NCI-H345 treated with DMSO at 0.1 percent for 48 hours (cell line): ENCODE data around the gene CDKN2B-AS1.
"Not testable (repeated sequence)": the region's sequence is repeated elsewhere in the genome, so short reads cannot be mapped to it uniquely, and the experiment has no call there.

Experiments
- DNase-seq: peaks from one replicate; lab custom pipeline; 2025; ENCODE audit not compliant: unreplicated experiment; lab: John Stamatoyannopoulos, UW

Gene CDKN2B-AS1

GRCh38 chr9:22043928-22044327 lies 49.3 kb downstream of the CDKN2B-AS1 start:
- DNase-seq, result no peak

DNA sequence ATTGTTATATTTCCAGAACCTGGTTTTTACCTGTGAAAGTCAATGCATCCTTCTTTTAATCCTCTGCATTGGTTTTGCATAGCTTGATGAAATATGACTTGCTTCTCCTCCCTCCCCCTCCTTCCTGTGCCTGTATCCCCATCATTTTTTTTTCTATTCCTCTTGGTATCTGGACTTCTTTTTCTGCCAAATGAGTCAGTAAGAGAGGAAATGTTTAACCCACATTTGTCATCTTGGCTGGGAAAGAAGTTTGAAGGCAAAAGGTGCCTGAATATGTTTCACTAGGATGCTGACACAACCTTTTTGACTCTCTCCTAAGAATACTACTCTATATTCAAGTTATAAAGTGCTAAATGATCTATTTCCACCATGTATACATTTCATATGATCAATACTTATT lies 50.0 kb downstream of the CDKN2B-AS1 start:
- no peak for DNase-seq

DNA sequence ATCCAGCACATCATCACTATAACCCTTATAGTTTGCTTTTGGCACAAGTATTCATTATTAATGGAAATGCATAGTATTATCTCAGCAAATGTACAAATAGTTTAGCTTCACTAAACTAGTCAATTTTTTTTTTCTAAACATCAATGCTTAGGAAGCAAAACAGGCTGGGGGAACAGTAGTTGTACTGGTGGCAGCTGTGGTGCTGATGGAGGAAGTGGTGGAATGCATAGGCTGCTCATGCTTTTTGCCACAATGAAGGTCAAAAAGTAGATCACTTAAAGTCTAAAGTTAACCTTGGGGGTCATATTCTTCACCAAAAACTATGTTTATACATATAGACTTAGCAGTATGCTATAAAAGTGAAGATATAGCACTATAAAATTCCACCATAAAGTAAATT lies 50.8 kb downstream of the CDKN2B-AS1 start:
- DNase-seq, result no peak

DNA sequence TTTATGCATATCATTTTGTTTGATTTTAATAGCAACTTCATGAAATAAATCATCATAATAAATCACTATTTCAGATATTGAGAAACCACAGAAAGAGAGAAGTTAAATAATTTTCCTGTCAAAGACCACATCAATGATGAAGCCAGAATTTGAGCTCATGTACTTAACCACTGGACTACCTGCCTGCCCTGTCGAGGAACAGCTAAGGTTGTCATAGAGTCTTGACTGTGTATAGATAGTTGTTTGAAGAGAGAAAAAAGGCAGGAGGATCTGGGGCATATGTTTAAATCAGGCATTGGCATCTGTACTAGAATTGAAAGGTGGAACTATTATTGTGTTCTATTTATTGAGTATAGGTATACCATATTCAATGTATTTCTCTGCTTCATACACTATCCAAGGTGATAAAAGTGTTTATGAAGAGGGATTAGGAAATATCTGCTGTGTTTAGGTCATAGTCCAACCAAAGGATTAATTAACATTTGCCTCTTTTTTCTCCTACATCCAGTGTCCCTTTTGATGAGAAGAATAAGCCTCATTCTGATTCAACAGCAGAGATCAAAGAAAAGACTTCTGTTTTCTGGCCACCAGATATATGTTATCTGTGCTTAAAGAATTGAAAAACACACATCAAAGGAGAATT lies 51.8 kb downstream of the CDKN2B-AS1 start:
- no peak for DNase-seq

DNA sequence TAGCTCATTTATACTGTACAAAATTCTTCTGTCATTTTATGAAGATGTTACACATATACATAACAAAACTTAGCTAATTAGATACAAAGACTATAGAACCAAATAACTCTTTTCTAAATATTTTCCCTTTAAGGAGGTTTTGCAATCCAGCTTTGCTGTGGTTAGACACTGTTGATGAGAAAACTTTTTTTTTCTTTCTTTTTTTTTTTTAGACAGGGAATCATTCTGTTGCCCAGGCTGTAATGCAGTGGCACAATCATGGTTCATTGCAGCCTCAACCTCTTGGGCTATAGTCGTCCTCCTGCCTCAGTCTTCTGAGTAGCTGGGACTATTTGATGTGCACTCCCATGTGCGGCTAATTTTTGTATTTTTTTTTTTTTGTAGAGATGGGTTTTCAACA lies 53.0 kb downstream of the CDKN2B-AS1 start:
- no peak for DNase-seq

GRCh38 chr9:22049411-22049810 lies 54.8 kb downstream of the CDKN2B-AS1 start:
- no peak for DNase-seq

DNA sequence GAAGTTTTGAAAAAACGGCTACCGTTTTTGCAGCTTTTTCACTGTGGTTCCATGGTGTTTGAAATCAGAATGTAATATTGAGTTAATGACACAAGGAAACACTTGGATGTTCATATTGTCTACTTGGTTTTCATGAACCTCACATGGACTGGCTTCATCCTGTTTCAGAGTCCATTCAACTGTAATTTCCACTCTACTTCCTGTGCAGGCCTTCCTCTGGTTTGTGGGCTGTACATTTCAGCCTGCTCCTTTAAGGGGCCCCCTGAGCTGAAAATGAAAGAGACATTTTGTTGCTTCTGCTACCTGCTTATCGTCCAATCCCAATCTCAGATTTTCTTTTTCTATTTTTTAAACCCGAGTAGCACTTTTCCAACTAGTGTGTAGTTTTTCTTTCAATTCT lies 56.3 kb downstream of the CDKN2B-AS1 start:
- no peak for DNase-seq

- DNase-seq, result no peak
Measured at GRCh38 chr9:22052376-22052945, 57.9 kb downstream of the CDKN2B-AS1 start.

- DNase-seq, result no peak
Measured at GRCh38 chr9:22053178-22053577, 58.6 kb downstream of the CDKN2B-AS1 start.

DNA sequence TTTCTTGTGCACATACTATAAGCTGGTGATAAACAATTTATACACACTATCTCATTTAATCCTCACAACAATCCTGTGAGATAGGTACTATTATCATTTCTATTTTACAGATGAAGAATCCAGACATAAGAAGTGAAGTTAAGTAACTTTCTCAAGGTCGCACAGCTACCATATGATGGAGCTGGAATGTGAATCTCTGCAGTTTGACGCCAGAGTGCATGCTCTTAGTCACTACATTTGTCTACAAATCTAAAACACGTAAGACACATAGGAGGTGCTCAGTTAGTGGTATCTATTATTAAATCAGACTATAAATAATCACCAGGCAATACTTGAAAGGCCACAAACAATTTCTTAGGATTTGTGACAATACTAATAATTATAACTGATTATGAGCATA lies 59.5 kb downstream of the CDKN2B-AS1 start:
- DNase-seq, result no peak

DNA sequence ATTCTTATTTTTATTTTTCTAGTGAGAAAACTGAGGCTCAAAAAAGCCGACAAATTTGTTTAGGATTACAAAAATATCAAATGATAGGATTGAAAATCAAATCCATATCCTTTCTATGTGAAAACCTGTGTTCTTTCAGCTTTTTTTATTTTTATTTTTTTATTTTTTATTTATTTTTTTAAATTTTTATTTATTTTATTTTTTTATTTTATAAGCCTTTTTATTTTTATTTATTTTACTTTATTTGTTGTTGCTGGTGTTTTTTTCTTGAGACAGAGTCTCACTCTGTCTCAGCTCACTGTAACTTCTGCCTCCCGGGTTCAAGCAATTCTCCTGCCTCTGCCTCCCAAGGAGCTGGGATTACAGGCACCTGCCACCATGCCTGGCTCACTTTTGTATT lies 59.9 kb downstream of the CDKN2B-AS1 start:
- DNase-seq, result no peak

GRCh38 chr9:22055090-22055489 lies 60.5 kb downstream of the CDKN2B-AS1 start:
- DNase-seq, result no peak

DNA sequence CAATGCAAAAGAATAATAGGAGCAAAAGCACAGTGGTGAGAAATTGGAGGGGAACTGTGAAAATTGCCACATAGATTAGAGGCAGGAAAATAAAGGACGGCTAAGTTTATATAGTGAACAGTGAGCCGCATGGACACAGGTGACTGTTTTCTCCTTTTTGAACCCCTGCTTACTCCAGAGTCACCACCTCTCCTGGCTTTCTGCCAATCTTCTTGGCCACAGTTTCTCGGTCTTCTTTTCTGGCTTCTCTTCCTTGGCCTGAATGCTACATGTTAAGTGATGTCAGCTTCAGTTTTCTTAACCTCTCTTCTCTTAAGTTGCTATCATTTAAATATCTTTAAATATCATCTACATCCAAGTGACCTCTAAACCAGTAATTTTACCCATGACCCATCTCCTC lies 61.8 kb downstream of the CDKN2B-AS1 start:
- DNase-seq, result no peak

- DNase-seq, result not testable (repeated sequence)
Measured at GRCh38 chr9:22057972-22058371, 63.4 kb downstream of the CDKN2B-AS1 start.

DNA sequence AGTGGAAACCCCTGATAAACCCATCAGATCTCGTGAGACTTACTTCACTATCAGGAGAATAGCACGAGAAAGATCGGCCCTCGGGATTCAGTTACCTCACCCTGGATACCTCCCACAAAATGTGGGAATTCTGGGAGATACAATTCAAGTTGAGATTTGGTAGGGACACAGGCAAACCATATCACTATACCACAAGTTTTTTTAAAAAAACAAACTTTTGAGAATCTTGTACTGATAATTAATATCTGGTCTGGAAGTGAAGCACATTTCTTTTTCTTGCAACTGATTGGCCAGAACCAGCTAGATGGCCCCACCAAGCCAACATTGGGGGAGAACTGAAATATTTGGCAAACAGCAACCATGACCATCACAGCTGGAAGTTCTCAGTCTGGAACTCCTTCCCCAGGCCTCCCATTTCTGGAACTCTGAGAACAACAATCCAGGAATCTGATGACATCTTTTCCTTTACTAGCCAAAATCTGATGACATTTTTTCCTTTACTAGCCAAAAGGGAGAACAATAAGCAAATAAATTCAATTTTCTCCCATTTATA lies 66.3 kb downstream of the CDKN2B-AS1 start:
- DNase-seq, result no peak

DNA sequence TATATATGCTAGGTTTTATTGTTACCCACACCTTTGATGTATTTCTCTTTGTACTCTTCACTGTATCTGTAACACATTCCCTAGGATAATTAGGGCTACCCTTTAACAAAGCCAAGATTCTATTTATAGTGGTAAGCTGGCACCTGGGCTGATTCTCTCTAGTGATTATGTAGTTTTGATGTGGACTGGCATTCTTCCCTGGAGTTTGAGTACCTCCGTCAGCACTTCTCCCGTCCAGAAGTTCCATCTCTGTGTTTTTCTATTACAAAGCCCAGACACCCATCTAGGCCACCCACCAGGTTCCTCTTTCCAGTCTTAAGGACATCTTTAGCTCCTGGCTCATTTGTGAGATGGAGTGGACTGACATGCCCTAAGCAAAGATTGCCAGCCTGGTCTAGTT lies 70.4 kb downstream of the CDKN2B-AS1 start:
- no peak for DNase-seq

- no peak for DNase-seq
Measured at GRCh38 chr9:22065431-22066200, 71.0 kb downstream of the CDKN2B-AS1 start.

GRCh38 chr9:22067196-22067595 lies 72.6 kb downstream of the CDKN2B-AS1 start:
- DNase-seq, result no peak

DNA sequence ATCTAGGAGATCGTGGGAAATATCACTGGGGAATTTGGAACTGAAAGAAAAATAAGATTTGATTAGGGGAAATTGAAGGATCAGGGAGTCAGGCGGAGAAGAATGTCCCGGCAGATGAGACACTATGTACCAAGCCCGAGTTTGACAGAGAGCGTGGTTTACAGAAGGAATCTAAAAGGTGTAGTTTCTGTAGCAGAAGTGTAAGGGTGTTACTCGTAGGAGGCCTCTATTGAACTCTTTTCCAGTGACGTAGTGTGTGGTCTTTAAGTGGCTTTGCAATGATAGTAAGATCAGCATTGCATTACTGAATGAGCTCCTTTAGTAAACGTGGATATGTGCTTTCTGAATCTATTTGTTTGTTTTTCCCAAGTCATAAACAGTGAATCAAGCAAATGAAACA lies 73.8 kb downstream of the CDKN2B-AS1 start:
- no peak for DNase-seq

DNA sequence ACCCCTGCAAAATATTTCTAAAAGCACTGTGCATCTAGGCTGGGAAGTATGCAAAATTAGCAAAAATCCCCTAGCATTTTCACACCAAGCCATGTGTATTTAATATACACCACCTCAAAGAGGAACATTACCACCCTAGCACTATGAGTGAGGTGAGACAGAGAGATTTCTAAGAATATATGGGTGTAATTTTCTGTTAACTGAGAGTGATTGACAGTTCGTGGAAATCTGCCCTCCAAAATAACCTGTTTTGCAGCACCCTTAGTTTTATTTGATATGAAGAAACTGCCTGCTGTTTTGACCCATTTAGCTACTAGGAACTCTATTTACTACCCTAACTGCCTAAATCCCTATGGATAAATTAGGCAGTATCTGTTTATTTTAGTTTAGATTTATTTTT lies 78.8 kb downstream of the CDKN2B-AS1 start:
- DNase-seq, result no peak

DNA sequence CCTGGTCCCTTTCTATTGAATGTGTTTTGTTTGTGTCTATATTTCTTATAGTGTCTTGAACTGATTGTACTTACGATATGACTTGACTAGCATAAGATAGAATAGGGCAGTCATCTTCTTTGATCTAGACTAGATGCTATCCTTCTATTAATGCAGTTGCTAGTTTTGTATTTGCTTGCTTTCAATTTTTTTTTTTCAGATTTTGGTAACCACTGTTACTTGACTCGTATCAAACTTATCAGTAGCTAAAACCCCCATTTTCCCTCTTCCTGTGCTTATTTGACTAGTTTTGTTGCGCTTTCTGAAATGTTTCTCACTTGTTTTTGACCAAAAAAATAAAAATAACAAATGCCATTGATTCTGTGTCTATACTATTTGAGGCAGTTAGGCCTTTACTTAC lies 83.5 kb downstream of the CDKN2B-AS1 start:
- no peak for DNase-seq

DNA sequence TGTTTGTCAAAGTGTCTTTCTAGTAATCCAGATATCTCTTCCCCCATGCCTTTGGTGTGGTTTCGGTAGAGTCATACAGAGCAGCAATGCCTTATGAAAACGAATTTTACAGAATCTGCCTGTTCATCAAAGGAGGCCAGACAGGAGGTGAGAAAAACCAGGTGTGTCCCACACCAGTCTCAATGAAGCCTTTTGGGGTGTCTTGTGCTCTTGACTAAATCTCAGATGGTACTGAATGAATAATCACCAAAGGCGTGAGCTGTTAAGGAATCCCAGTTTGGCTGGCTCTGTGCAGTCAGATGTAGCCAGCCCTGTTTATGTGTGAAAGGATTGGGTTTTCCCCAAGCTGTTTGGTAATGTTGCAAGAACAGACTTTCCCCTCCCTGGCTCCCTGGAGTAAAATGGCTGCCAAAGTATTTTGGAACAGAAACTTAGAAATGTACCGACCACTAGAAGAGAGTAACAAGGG lies 85.3 kb downstream of the CDKN2B-AS1 start:
- DNase-seq, result no peak
